Prostate gland (tissue), 2 donors: ENCODE data around the gene SYCN. TPM values are rescaled to one million over a fixed set of nuclear protein-coding genes. Genes with fewer than 3 reads are reported as not detected.

ENCODE experiments used
- DNase-seq: peaks from one replicate; pipeline ENCODE4 v3.0.0-alpha.2; 2019; ENCODE audit warnings: low spot score
- H3K27ac ChIP-seq, 2 donors: fragments of 200-600 bp; sonication (generic); 2 replicates each; pipeline ENCODE4 v1.5.1; 2017 to 2019
- H3K27me3 ChIP-seq: fragments of 200-600 bp; sonication (generic); replicated peaks from 2 replicates; pipeline ENCODE4 v1.5.1; 2019; ENCODE audit not compliant: insufficient read depth
- H3K36me3 ChIP-seq, 2 donors: fragments of 200-600 bp; sonication (generic); 1 replicate in 1 of 2; 2 replicates in 1 of 2; pipeline versions ENCODE4 v1.5.1 to v1.8.1; 2017 to 2019
- H3K4me1 ChIP-seq: fragments of 200-600 bp; sonication (generic); replicated peaks from 2 replicates; pipeline ENCODE4 v1.5.1; 2019
- H3K4me3 ChIP-seq, 2 donors: fragments of 200-600 bp; sonication (generic); 2 replicates each; pipeline ENCODE4 v1.5.1; 2017 to 2019
- H3K9me3 ChIP-seq: fragments of 200-600 bp; sonication (generic); 2 replicates; pipeline ENCODE4 v1.5.1; 2017
- CTCF ChIP-seq, 4 experiments: fragments of 200-600 bp in 2 of 4; fragments of 450-650 bp in 2 of 4; sonication (generic) in 2 of 4; IDR thresholded peaks; 1 replicate in 3 of 4; 2 replicates in 1 of 4; pipeline ENCODE4 v1.5.1; 2016 to 2019; ENCODE audit warnings: antibody characterized with exemption in 4 of 4, mild to moderate bottlenecking in 2 of 4, moderate library complexity in 2 of 4
- POLR2A ChIP-seq: fragments of 450-650 bp; IDR thresholded peaks from one replicate; pipeline ENCODE4 v1.6.1; 2016; ENCODE audit warnings: antibody characterized with exemption, mild to moderate bottlenecking
- POLR2AphosphoS5 ChIP-seq: sonication (generic); formaldehyde crosslinking; IDR thresholded peaks from one replicate; pipeline ENCODE4 v1.6.1; 2017; ENCODE audit warnings: antibody characterized with exemption
- whole genome bisulfite sequencing: methylation state at CpG from one replicate; pipeline ENCODE4 v1.1.5; 2018; 5-methylcytosine and 5-hydroxymethylcytosine counted together
- intact Hi-C: fragments of 100-400 bp; cut with DNase I; formaldehyde crosslinking; loops from one replicate; pipeline ENCODE4 v1.14.2; 2022
- total RNA-seq, 2 donors: library from RNA; depleted of rRNA; stranded (reverse); fragments of >200 nt; gene quantifications; one replicate each; pipeline ENCODE4 v1.1.0, GENCODE V29; 2016

SYCN gene
- total RNA-seq, 2 donors from 2014 or later = 165 TPM; not detected in 1

DNA sequence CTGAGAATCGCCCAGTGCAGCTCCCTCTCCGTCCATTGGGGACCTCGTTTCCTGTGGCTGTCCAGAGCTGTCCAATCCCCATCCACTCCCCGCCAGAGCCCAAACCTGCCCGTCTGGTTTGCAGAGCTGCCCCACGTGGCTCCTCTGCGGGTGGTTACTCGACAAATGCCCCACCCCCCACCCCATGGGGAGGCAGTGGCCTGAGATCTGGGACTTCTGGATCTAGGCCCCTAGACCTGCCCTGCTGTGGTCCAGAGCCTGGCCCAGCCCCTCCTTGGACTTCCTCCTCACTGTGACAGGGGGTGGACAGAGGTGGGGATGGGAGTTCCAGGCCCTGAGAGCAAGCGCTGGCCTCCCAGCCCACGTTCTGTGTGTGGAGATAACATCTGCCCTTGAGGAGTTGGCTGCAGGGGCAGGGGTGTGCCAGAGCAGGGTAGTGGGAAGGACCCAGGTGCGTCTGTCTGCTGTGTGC lies 49.4 kb downstream of the SYCN start:
- Histone ChIP-seq H3K27ac (peak overlapping the region; percentile 66 to 74), H3K4me1 (peaks cover 41% of the 10 kb centered on the region), H3K27me3 (no peaks in the 10 kb centered on the region), H3K36me3 (no peaks in the 10 kb centered on the region), H3K4me3 (no peak overlapping the region), H3K9me3 (no peaks in the 10 kb centered on the region)
- intact Hi-C loops = no loop called here
- peak; percentile 90 for DNase-seq
- 26% methylated on average over 11 of the region's 11 CpGs for WGBS
- TF ChIP-seq CTCF (IDR thresholded peaks at IDR 0.05) = peak in 2 of 4 experiments; percentile 3 to 44
- no peak for TF ChIP-seq POLR2A
- peak; percentile 71 for TF ChIP-seq POLR2AphosphoS5

DNA sequence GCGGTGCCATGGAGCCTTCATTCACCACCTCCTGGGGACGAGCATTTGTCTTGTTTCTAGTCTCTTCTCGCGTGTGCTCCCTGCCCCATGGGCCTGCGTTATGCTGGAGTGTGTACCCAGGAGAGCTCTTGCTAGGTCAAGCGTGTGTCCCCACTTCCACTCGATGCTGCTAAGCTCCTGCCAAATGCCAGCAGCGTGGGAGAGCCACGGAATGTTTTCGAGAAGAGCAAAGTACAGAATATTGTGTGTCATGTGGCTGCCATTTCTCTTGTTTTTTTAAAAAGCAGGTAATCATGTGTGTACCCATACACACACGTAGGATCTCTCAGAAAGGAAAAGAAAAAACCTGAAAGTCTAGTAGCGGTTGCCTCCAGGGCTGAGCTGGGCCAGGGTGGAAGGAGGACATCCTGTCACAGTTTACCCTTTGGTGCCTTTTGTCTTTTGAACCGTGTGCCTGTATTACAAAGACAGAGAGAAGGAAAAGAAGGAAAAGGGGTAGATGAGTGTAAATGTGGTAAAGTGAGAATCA lies 49.9 kb downstream of the SYCN start:
- WGBS = 57% methylated on average over 13 of the region's 13 CpGs
- no peak overlapping the region for H3K4me3 ChIP-seq

More for the DNA sequence above, 49.9 kb downstream of the SYCN start:
- intact Hi-C loops = no loop called here
- Histone ChIP-seq H3K36me3 (no peaks in the 10 kb centered on the region), H3K27me3 (no peaks in the 10 kb centered on the region), H3K4me1 (peaks cover 36% of the 10 kb centered on the region), H3K9me3 (no peaks in the 10 kb centered on the region), H3K27ac (peak overlapping the region; percentile 66 to 74)
- DNase-seq = no peak
- TF ChIP-seq POLR2AphosphoS5 (no peak), CTCF (IDR thresholded peaks at IDR 0.05) (peak in 1 of 4 experiments; percentile 34)

Other genes starting within 250 kb of the SYCN start
- 10 to 100 TPM; 25.9 to 40.5 TPM for gene FBXO17, start 228.5 kb downstream of the SYCN start, total RNA-seq
- 10 to 100 TPM; 15.9 to 26.4 TPM for gene FBXO27, start 171.7 kb downstream of the SYCN start, total RNA-seq
- gene ACP7, start 119.9 kb downstream of the SYCN start, total RNA-seq = under 1 TPM in 1 of 2 donors, not detected in 1; 0.80 TPM
- gene PAK4, start 78.5 kb downstream of the SYCN start, total RNA-seq = 100 to 1,000 TPM; 111 to 123 TPM
- 1 to 10 TPM; 1.4 to 2.7 TPM for gene NCCRP1, start 7.3 kb downstream of the SYCN start, total RNA-seq
- not detected for gene IFNL3, start 40.7 kb upstream of the SYCN start, total RNA-seq
- gene IFNL4, start 44.6 kb upstream of the SYCN start, total RNA-seq = not detected
- gene IFNL2, start 64.1 kb upstream of the SYCN start, total RNA-seq = not detected
- gene IFNL1, start 92.1 kb upstream of the SYCN start, total RNA-seq = not detected
- gene LRFN1, start 116.6 kb upstream of the SYCN start, total RNA-seq = 1 to 10 TPM; 4.2 to 5.6 TPM
- gene GMFG, start 131.8 kb upstream of the SYCN start, total RNA-seq = 10 to 100 TPM in 1 of 2 donors, 1 to 10 TPM in 1; 1.5 to 10.2 TPM
- gene SAMD4B, start 138.2 kb upstream of the SYCN start, total RNA-seq = 100 to 1,000 TPM; 133 to 227 TPM
- gene PAF1, start 186.8 kb upstream of the SYCN start, total RNA-seq = 10 to 100 TPM; 47.5 to 63.6 TPM
- gene MED29, start 187.1 kb upstream of the SYCN start, total RNA-seq = 10 to 100 TPM; 50.2 to 56.4 TPM
- 100 to 1,000 TPM in 1 of 2 donors, 10 to 100 TPM in 1; 96.5 to 170 TPM for gene ZFP36, start 202.6 kb upstream of the SYCN start, total RNA-seq
- gene PLEKHG2, start 208.4 kb upstream of the SYCN start, total RNA-seq = 10 to 100 TPM; 14.4 to 21.1 TPM
- 1,000 to 10,000 TPM; 1,162 to 1,716 TPM for gene RPS16, start 231.7 kb upstream of the SYCN start, total RNA-seq
- 100 to 1,000 TPM in 1 of 2 donors, 10 to 100 TPM in 1; 79.8 to 246 TPM for gene SUPT5H, start 241.3 kb upstream of the SYCN start, total RNA-seq